H1 (cell line): ENCODE measurements around the gene MCC. TPM values are rescaled to one million over a fixed set of nuclear protein-coding genes. Genes with fewer than 3 reads are reported as not detected.

Experiments
- CTCF ChIA-PET: fragments of 300-600 bp; sonication (Branson Sonifier 250); formaldehyde crosslinking; loops from one replicate; lab custom pipeline; 2021; ENCODE audit not compliant: partially characterized antibody; lab: Charles Lee
- POLR2A ChIA-PET: fragments of 300-600 bp; sonication (Branson Sonifier 250); formaldehyde crosslinking; loops from one replicate; lab custom pipeline; 2021; ENCODE audit warnings: inconsistent platforms; ENCODE audit not compliant: partially characterized antibody; lab: Charles Lee
- DNase-seq, 2 experiments: peaks; one replicate each; pipeline versions ENCODE4 v3.0.0 to v3.0.0-alpha.2; 2010 to 2022; ENCODE audit warnings: low spot score in 2 of 2, low read depth in 1 of 2, mixed read lengths in 1 of 2
- FAIRE-seq: peaks from 2 replicates; lab custom pipeline; 2011; peaks lifted over from hg19 to GRCh38; lab: Jason Lieb, UNC
- H2AFZ ChIP-seq: 2 replicates; pipeline ENCODE4 v1.8.1; 2012; ENCODE audit warnings: low read length, inconsistent platforms
- H2AK5ac ChIP-seq: 2 replicates; pipeline ENCODE4 v1.6.1; 2013; ENCODE audit warnings: low read depth, low read length
- H2BK120ac ChIP-seq: replicated peaks from 2 replicates; pipeline ENCODE3; 2013; ENCODE audit warnings: low read depth, low read length, inconsistent platforms
- H2BK12ac ChIP-seq: 2 replicates; pipeline ENCODE4 v1.6.1; 2013; ENCODE audit warnings: low read depth, low read length
- H2BK15ac ChIP-seq: 2 replicates; pipeline ENCODE4 v1.6.1; 2013; ENCODE audit warnings: low read length
- H2BK20ac ChIP-seq: 2 replicates; pipeline ENCODE4 v1.6.1; 2013; ENCODE audit warnings: low read length
- H2BK5ac ChIP-seq: 2 replicates; pipeline ENCODE4 v1.6.1; 2013; ENCODE audit warnings: low read depth, low read length
- H3K14ac ChIP-seq: 2 replicates; pipeline ENCODE4 v1.6.1; 2013; ENCODE audit warnings: inconsistent platforms; ENCODE audit not compliant: insufficient read length
- H3K18ac ChIP-seq: 2 replicates; pipeline ENCODE4 v1.6.1; 2013; ENCODE audit warnings: low read length; ENCODE audit errors: extremely low read depth
- H3K23ac ChIP-seq: 2 replicates; pipeline ENCODE4 v1.6.1; 2013; ENCODE audit warnings: inconsistent platforms; ENCODE audit not compliant: insufficient read length
- H3K23me2 ChIP-seq: 2 replicates; pipeline ENCODE4 v1.6.1; 2013; ENCODE audit warnings: low read depth, low read length
- H3K27ac ChIP-seq: 2 replicates; pipeline ENCODE4 v1.6.1; 2011; ENCODE audit warnings: low read depth, low read length, inconsistent platforms
- H3K27me3 ChIP-seq, 4 experiments: replicated peaks in 1 of 4; 1 replicate in 1 of 4; 2 replicates in 3 of 4; pipeline versions ENCODE4 v1.6.1 to v1.8.1; 2011 to 2013; ENCODE audit warnings: low read length in 3 of 4, mild to moderate bottlenecking in 3 of 4, inconsistent platforms in 2 of 4, mixed read lengths in 2 of 4, moderate library complexity in 1 of 4; ENCODE audit not compliant: control insufficient read depth in 3 of 4, insufficient read depth in 3 of 4; ENCODE audit errors: extremely low read depth in 1 of 4
- H3K36me3 ChIP-seq, 4 experiments: 2 replicates each; pipeline versions ENCODE4 v1.6.1 to v1.8.1; 2011 to 2013; ENCODE audit warnings: mild to moderate bottlenecking in 4 of 4, low read length in 3 of 4, moderate library complexity in 2 of 4, control low read depth in 1 of 4, inconsistent platforms in 1 of 4; ENCODE audit not compliant: insufficient read depth in 4 of 4, control insufficient read depth in 2 of 4
- H3K4ac ChIP-seq: replicated peaks from 2 replicates; pipeline ENCODE3; 2013; ENCODE audit warnings: low read length, low read depth, mixed read lengths, inconsistent platforms; ENCODE audit not compliant: insufficient read length
- H3K4me1 ChIP-seq, 4 experiments: replicated peaks in 1 of 4; 1 replicate in 1 of 4; 2 replicates in 3 of 4; pipeline versions ENCODE4 v1.6.1 to v1.8.1; 2011 to 2013; ENCODE audit warnings: low read length in 3 of 4, inconsistent platforms in 2 of 4, mixed read lengths in 1 of 4; ENCODE audit not compliant: insufficient read depth in 4 of 4, control insufficient read depth in 3 of 4
- H3K4me2 ChIP-seq, 2 experiments: 2 replicates each; pipeline versions ENCODE4 v1.6.1 to v1.8.1; 2011 to 2013; ENCODE audit warnings: low read depth in 2 of 2, low read length in 2 of 2, control low read depth in 1 of 2, inconsistent platforms in 1 of 2, mild to moderate bottlenecking in 1 of 2; ENCODE audit not compliant: insufficient read depth in 1 of 2
- H3K4me3 ChIP-seq, 4 experiments: fragments of 200-600, 300-600 bp in 1 of 4; sonication (generic), shearing (Covaris generic), sonication (Bioruptor Twin) in 1 of 4; 2 replicates each; pipeline versions ENCODE4 v1.5.1 to v1.8.1; 2011 to 2016; ENCODE audit warnings: low read length in 4 of 4, low read depth in 3 of 4, control low read depth in 2 of 4, inconsistent platforms in 2 of 4, mild to moderate bottlenecking in 2 of 4, mixed read lengths in 1 of 4, moderate library complexity in 1 of 4; ENCODE audit not compliant: insufficient read depth in 2 of 4; ENCODE audit errors: extremely low read depth in 1 of 4
- H3K56ac ChIP-seq: replicated peaks from 2 replicates; pipeline ENCODE3; 2013; ENCODE audit warnings: low read depth, mild to moderate bottlenecking, mixed read lengths, low read length, inconsistent platforms; ENCODE audit not compliant: insufficient read length
- H3K79me1 ChIP-seq: 2 replicates; pipeline ENCODE4 v1.6.1; 2013; ENCODE audit warnings: low read depth, low read length, control low read depth
- H3K79me2 ChIP-seq, 2 experiments: 2 replicates each; pipeline versions ENCODE4 v1.6.1 to v1.8.1; 2012 to 2013; ENCODE audit warnings: low read length in 2 of 2, mild to moderate bottlenecking in 2 of 2, inconsistent platforms in 1 of 2; ENCODE audit not compliant: insufficient read depth in 2 of 2, control insufficient read depth in 1 of 2
- H3K9ac ChIP-seq, 4 experiments: replicated peaks in 1 of 4; 1 replicate in 1 of 4; 2 replicates in 3 of 4; pipeline versions ENCODE4 v1.6.1 to v1.8.1; 2011 to 2013; ENCODE audit warnings: low read depth in 3 of 4, low read length in 3 of 4, control low read depth in 2 of 4, mild to moderate bottlenecking in 2 of 4, moderate library complexity in 2 of 4, inconsistent platforms in 1 of 4; ENCODE audit errors: extremely low read depth in 1 of 4
- H3K9me3 ChIP-seq, 2 experiments: 2 replicates each; pipeline versions ENCODE4 v1.6.1 to v1.8.1; 2012 to 2013; ENCODE audit warnings: mild to moderate bottlenecking in 2 of 2, moderate library complexity in 2 of 2, control low read depth in 1 of 2, inconsistent platforms in 1 of 2, low read depth in 1 of 2, low read length in 1 of 2, mixed read lengths in 1 of 2; ENCODE audit not compliant: insufficient read depth in 2 of 2
- H4K20me1 ChIP-seq, 2 experiments: replicated peaks in 1 of 2; 2 replicates each; pipeline versions ENCODE3 to v1.8.1; 2011 to 2013; ENCODE audit warnings: inconsistent platforms in 2 of 2, low read length in 2 of 2, mild to moderate bottlenecking in 1 of 2; ENCODE audit not compliant: insufficient read depth in 2 of 2, control insufficient read depth in 1 of 2
- H4K5ac ChIP-seq: 2 replicates; pipeline ENCODE4 v1.6.1; 2013; ENCODE audit warnings: low read length, low read depth, mixed read lengths, inconsistent platforms; ENCODE audit not compliant: insufficient read length
- H4K8ac ChIP-seq: 2 replicates; pipeline ENCODE4 v1.8.0; 2013; ENCODE audit warnings: mild to moderate bottlenecking, moderate library complexity, low read length, inconsistent platforms; ENCODE audit not compliant: insufficient read depth; ENCODE audit errors: extremely low read depth
- H4K91ac ChIP-seq: replicated peaks from 2 replicates; pipeline ENCODE3; 2013; ENCODE audit warnings: low read length, mixed read lengths, inconsistent platforms; ENCODE audit not compliant: insufficient read length
- EP300 ChIP-seq, 2 experiments: IDR thresholded peaks; 1 replicate in 1 of 2; 2 replicates in 1 of 2; pipeline ENCODE4 v1.6.1; 2011 to 2012; ENCODE audit warnings: low read depth in 2 of 2, low read length in 2 of 2, mild to moderate bottlenecking in 2 of 2, borderline replicate concordance in 1 of 2, inconsistent platforms in 1 of 2, moderate library complexity in 1 of 2
- HDAC2 ChIP-seq, 2 experiments: fragments of 300-600 bp in 1 of 2; sonication (generic) in 1 of 2; IDR thresholded peaks; 2 replicates each; pipeline ENCODE4 v1.6.1; 2011 to 2012; ENCODE audit warnings: low read depth in 2 of 2, low read length in 2 of 2, mild to moderate bottlenecking in 2 of 2, moderate library complexity in 2 of 2, borderline replicate concordance in 1 of 2, inconsistent platforms in 1 of 2
- HDAC6 ChIP-seq: IDR thresholded peaks from one replicate; pipeline ENCODE4 v1.7.1; 2012; ENCODE audit warnings: low read depth, mild to moderate bottlenecking, inconsistent platforms, low read length, moderate library complexity
- KDM4A ChIP-seq: IDR thresholded peaks from one replicate; pipeline ENCODE4 v1.7.1; 2012; ENCODE audit warnings: low read depth, mild to moderate bottlenecking, moderate library complexity, low read length, inconsistent platforms; ENCODE audit not compliant: severe bottlenecking
- MAFK ChIP-seq: IDR thresholded peaks from 2 replicates; pipeline ENCODE4 v1.6.1; 2012; ENCODE audit warnings: low read depth, mild to moderate bottlenecking, improper control_type of control experiment, low read length
- POU5F1 ChIP-seq: IDR thresholded peaks from 2 replicates; pipeline ENCODE4 v1.6.1; 2011; ENCODE audit warnings: low read depth, mild to moderate bottlenecking, low read length, moderate library complexity
- RFX5 ChIP-seq: IDR thresholded peaks from 2 replicates; pipeline ENCODE4 v1.6.1; 2011; ENCODE audit warnings: low read depth, low read length, improper control_type of control experiment, borderline replicate concordance
- RXRA ChIP-seq: IDR thresholded peaks from 2 replicates; pipeline ENCODE4 v1.6.1; 2011; ENCODE audit warnings: low read depth, mild to moderate bottlenecking, low read length, moderate library complexity; ENCODE audit not compliant: insufficient read depth
- TCF12 ChIP-seq: IDR thresholded peaks from 2 replicates; pipeline ENCODE4 v1.6.1; 2011; ENCODE audit warnings: low read depth, mild to moderate bottlenecking, low read length
- WGBS, 2 experiments: shearing (Covaris generic) in 1 of 2; methylation state at CpG; one replicate each; pipeline versions ENCODE4 v1.1.6 to v1.1.7; 2013 to 2015; ENCODE audit warnings: low lambda C conversion rate in 2 of 2, mixed read lengths in 2 of 2, inconsistent platforms in 1 of 2, low coverage in 1 of 2, missing lambda C conversion rate in 1 of 2; ENCODE audit not compliant: insufficient replicate concordance in 2 of 2, insufficient coverage in 1 of 2, insufficient read length in 1 of 2; ENCODE audit errors: extremely low coverage in 1 of 2, missing lambda C conversion rate in 1 of 2; 5-methylcytosine and 5-hydroxymethylcytosine counted together
- polyA plus RNA-seq, 7 experiments: library from polyadenylated mRNA; depleted of rRNA in 3 of 7; stranded (reverse) in 5 of 7; unstranded in 2 of 7; fragments of >200 nt in 5 of 7; fragments of 200-250 nt in 2 of 7; gene quantifications; 1 replicate in 5 of 7; 2 replicates in 1 of 7; 4 replicates in 1 of 7; pipeline versions ENCODE4 v1.2.1 to v1.2.3, GENCODE V29; 2011 to 2013; ENCODE audit warnings: missing spikeins in 2 of 7, mixed read lengths in 2 of 7
- total RNA-seq: library from RNA; stranded (reverse); fragmentation: NEBNext Ultra II Directional; extraction: Animal tissue kit (Norgen Biotek cat#: 25700); gene quantifications from 2 replicates; pipeline ENCODE4 v1.2.1, GENCODE V29; 2021
- TF ChIP-seq, protein P1 (sequence below): IDR thresholded peaks from 2 replicates; pipeline ENCODE4 v1.6.1; 2011; ENCODE audit warnings: low read depth, mild to moderate bottlenecking, low read length; ENCODE audit not compliant: insufficient read depth
- TF ChIP-seq, protein P2 (sequence below): IDR thresholded peaks from 2 replicates; pipeline ENCODE4 v1.6.1; 2012; ENCODE audit warnings: low read length, inconsistent platforms

MCC gene
- total and polyA plus RNA-seq, 2 of the 8 experiments (the other 6 are each of a cell fraction or from before 2014, with no cell fraction given): 2.6 to 18.3 TPM

DNA sequence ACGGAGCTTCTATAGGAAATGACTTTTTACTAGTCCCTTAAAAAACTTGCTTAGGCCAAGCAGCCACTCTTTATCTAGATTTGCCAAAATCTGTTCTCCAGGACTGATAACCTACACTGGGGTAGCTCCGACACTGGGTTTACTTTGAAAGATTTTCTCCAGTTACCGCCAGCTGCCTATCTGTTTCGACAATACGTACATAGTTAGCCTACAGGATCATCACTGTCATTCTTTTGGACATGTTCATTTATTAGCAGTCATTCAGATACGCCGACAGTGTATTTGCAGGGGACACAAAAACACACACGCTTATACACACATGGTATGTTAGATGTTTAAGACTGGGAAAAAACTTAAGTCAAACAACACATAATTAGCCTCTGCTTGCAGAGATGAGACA, 286.0 kb downstream of the MCC start:
- no peak overlapping the region for H2BK20ac ChIP-seq
- FAIRE-seq (no peak), DNase-seq (no peak)
- H3K18ac ChIP-seq: no peak overlapping the region
- H3K4me3 ChIP-seq: no peak overlapping the region
- no peak overlapping the region for H2BK12ac ChIP-seq
- H3K79me2 ChIP-seq: peaks cover 0 to 13% of the 10 kb centered on the region in 2 experiments; a peak in 2 of 4 replicates
- no peak overlapping the region for H3K9ac ChIP-seq
- H3K9me3 ChIP-seq: no peaks in the 10 kb centered on the region
- H2BK5ac ChIP-seq: no peak overlapping the region
- no peaks in the 10 kb centered on the region for H3K36me3 ChIP-seq
- peaks cover 0 to 1% of the 10 kb centered on the region in 2 experiments for H4K20me1 ChIP-seq
- H3K27ac ChIP-seq: no peak overlapping the region
- no peak overlapping the region for H2BK120ac ChIP-seq
- H3K23me2 ChIP-seq: no peaks in the 10 kb centered on the region
- no peak overlapping the region for H3K23ac ChIP-seq
- H4K8ac ChIP-seq: no peak overlapping the region
- no peak overlapping the region for H2BK15ac ChIP-seq
- ChIA-PET POLR2A (no interaction called here), CTCF (interaction anchor here (0.6 to 1.2 kb wide), 6 partner anchors 16 to 134 kb away, joined by 3 to 4 read pairs (median 4); no protein-coding TSS in a partner anchor)
- no peak overlapping the region for H3K4me2 ChIP-seq
- H4K91ac ChIP-seq: no peak overlapping the region
- no peak overlapping the region for H4K5ac ChIP-seq
- H3K27me3 ChIP-seq: no peaks in the 10 kb centered on the region
- H2AFZ ChIP-seq: no peak overlapping the region
- WGBS, 2 experiments: 90% methylated on average over 8 of the region's 8 CpGs; no CpG with 5 or more reads in 1 of the 2 experiments
- 0 out of 2 replicates have a peak, but pooled peaks cover 2% of the 10 kb centered on the region for H3K79me1 ChIP-seq
- H3K4ac ChIP-seq: no peak overlapping the region
- no peak overlapping the region for H2AK5ac ChIP-seq
- no peak overlapping the region for H3K14ac ChIP-seq
- H3K4me1 ChIP-seq: peaks cover 0 to 15% (median 9%) of the 10 kb centered on the region in 4 experiments; a peak in 6 of 7 replicates
- no peak overlapping the region for H3K56ac ChIP-seq
- TF ChIP-seq MAFK (no peak), HDAC2 (IDR thresholded peaks at IDR 0.05; ENCODE audit: borderline replicate concordance in 1 of 2, low read depth in 2 of 2, low read length in 2 of 2) (no peak), RFX5 (no peak), EP300 (IDR thresholded peaks at IDR 0.05; ENCODE audit: borderline replicate concordance in 1 of 2, low read depth in 2 of 2, low read length in 2 of 2) (no peak), HDAC6 (no peak), KDM4A (no peak), RXRA (no peak), TCF12 (no peak), POU5F1 (no peak)
- TF ChIP-seq, protein P1, sequence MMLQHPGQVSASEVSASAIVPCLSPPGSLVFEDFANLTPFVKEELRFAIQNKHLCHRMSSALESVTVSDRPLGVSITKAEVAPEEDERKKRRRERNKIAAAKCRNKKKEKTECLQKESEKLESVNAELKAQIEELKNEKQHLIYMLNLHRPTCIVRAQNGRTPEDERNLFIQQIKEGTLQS: no peak
- TF ChIP-seq, protein P2, sequence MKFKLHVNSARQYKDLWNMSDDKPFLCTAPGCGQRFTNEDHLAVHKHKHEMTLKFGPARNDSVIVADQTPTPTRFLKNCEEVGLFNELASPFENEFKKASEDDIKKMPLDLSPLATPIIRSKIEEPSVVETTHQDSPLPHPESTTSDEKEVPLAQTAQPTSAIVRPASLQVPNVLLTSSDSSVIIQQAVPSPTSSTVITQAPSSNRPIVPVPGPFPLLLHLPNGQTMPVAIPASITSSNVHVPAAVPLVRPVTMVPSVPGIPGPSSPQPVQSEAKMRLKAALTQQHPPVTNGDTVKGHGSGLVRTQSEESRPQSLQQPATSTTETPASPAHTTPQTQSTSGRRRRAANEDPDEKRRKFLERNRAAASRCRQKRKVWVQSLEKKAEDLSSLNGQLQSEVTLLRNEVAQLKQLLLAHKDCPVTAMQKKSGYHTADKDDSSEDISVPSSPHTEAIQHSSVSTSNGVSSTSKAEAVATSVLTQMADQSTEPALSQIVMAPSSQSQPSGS: no peak
